ENCODE results near the gene MICB. TPM values are rescaled to one million over a fixed set of nuclear protein-coding genes. Genes with fewer than 3 reads are reported as not detected.
A peak's percentile ranks its signal among the peaks of the same experiment; 100 is the strongest.

MICB gene
- total and polyA plus RNA-seq, 7 experiments from 2014 or later, result 3.4 to 49.5 (median 12.6) TPM

DNA sequence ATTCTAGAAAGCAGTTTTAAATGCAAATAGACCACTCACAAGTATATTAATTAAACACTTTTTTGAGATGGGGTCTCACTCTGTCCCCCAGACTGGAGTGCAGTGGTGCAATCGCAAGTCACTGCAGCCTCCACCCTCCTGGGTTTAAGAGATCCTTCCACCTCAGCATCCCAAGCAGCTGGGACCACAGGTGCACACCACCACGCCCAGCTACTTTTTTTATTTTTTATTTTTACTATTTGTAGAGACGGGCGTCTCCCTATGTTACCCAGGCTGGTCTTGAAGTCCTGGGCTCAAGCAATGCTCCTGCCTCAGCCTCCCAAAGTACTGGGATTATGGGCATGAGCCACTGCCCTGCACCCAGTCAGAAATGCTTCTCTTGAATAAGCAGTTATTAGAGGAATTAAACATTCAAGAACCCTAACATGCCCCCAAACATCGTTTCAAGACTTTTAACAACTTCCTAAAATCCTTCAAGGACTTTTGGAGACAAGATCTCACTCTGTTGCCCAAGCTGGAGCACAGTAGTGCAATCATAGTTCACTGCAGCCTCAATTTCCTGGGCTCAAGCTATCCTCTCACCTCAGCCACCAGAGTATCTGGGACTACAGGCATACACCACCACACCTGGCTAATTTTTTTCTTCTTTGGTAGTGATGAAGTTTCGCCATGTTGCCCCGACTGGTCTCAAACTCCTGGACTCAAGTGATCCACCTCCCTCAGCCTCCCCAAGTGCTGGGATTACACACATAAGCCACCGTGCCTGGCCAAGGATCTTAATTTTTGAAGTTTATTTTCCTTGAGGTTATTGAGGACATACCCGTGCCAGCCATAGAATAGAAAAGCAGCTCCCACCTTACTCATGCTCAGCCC lies 34.1 kb downstream of the MICB start:
- Histone ChIP-seq H3K4me1 (ENCODE audit: control insufficient read depth in 2 of 2, insufficient read depth in 2 of 2, low read length in 2 of 2) (no peaks in the 10 kb centered on the region), H3K4me3 (ENCODE audit: low read length) (no peak overlapping the region), H3K36me3 (ENCODE audit: control insufficient read depth in 2 of 3, insufficient read depth in 3 of 3, low read length in 3 of 3) (peaks cover 47 to 74% (median 50%) of the 10 kb centered on the region in 3 experiments), H3K27me3 (ENCODE audit: control insufficient read depth in 2 of 2, insufficient read depth in 2 of 2, low read length in 2 of 2) (no peaks in the 10 kb centered on the region), H3K27ac (ENCODE audit: low read depth, low read length) (no peak overlapping the region), H3K9me3 (ENCODE audit: control insufficient read depth in 2 of 3, low read length in 3 of 3) (no peaks in the 10 kb centered on the region)
- peaks cover 10 to 47% (median 32%) of the 10 kb centered on the region in 5 donors for H3K36me3 Mint-ChIP-seq
- intact Hi-C loops (cut with micrococcal nuclease), result no loop called here
- DNase-seq, result no peak
- H3K27ac Mint-ChIP-seq, result peak overlapping the region in 7 of 9 donors; percentile 6 to 73 (median 42)
- ChIA-PET CTCF (interaction anchor here (0.5 to 0.7 kb wide), 3 partner anchors 18 to 235 kb away, joined by 3 to 4 read pairs (median 3); no protein-coding TSS in a partner anchor), POLR2A (interaction anchor here (0.9 to 1.0 kb wide), 2 partner anchors 9 to 37 kb away, joined by 3 read pairs; no protein-coding TSS in a partner anchor)
- no peaks in the 10 kb centered on the region for H3K27me3 Mint-ChIP-seq
- H3K4me3 Mint-ChIP-seq, result no peak overlapping the region
- H3K4me1 Mint-ChIP-seq, result peaks cover 21 to 44% (median 33%) of the 10 kb centered on the region in 7 donors
- no peak for ATAC-seq
- H3K9me3 Mint-ChIP-seq, result no peaks in the 10 kb centered on the region

DNA sequence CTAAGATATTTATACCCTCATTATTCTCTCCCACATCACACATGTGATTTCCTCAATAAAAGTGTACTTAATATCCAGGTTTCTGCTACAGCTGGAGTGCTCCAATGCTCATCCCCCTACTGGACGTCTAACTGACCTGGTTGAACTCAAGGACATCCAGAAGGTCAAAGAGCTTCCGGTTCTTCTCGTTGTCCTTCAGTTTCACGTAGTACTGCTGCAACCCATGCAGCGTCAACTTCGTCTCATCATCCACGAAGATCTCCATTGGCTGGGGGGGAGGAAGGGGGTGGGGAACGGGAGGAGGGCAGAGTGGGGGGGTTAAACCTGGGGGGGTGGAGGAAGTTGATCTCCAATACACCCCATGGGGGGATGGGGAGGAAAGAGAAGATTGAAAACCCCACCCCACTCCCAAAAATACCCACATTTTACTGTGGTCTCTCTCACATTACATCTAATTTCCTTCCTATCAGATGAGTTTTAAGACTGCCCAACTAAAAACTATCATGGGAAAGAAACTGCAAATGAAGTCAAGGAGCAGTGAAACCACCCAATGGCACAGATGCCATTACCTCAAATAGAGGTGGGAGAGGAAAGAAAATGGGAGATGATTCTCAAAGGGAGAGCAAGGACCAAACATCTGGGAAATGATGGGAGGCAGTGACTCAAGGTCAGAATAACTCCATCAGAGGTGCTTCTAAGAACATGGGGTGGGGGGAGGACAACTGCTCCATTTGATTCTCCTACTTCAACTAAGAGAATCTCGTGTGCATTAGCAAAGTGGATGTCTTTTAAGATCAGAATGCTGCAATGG lies 34.9 kb downstream of the MICB start:
- Histone ChIP-seq H3K27me3 (ENCODE audit: control insufficient read depth in 2 of 2, insufficient read depth in 2 of 2, low read length in 2 of 2) (no peaks in the 10 kb centered on the region), H3K36me3 (ENCODE audit: control insufficient read depth in 2 of 3, insufficient read depth in 3 of 3, low read length in 3 of 3) (peaks cover 47 to 81% (median 50%) of the 10 kb centered on the region in 3 experiments), H3K9me3 (ENCODE audit: control insufficient read depth in 2 of 3, low read length in 3 of 3) (no peaks in the 10 kb centered on the region), H3K27ac (ENCODE audit: low read depth, low read length) (no peak overlapping the region), H3K4me3 (ENCODE audit: low read length) (no peak overlapping the region), H3K4me1 (ENCODE audit: control insufficient read depth in 2 of 2, insufficient read depth in 2 of 2, low read length in 2 of 2) (no peaks in the 10 kb centered on the region)
- Mint-ChIP-seq H3K4me3 (peak overlapping the region in 1 of 10 donors; percentile 19), H3K4me1 (peaks cover 21 to 50% (median 38%) of the 10 kb centered on the region in 7 donors), H3K36me3 (peaks cover 10 to 49% (median 32%) of the 10 kb centered on the region in 5 donors), H3K27ac (peak overlapping the region in 7 of 9 donors; percentile 21 to 81 (median 61)), H3K27me3 (no peaks in the 10 kb centered on the region), H3K9me3 (no peaks in the 10 kb centered on the region)
- POLR2A ChIA-PET, result interaction anchor here (0.9 to 1.0 kb wide), 2 partner anchors 8 to 36 kb away, joined by 3 read pairs; no protein-coding TSS in a partner anchor
- intact Hi-C loops (cut with micrococcal nuclease), result no loop called here
- no peak for ATAC-seq
- CTCF ChIA-PET, result no interaction called here
- no peak for DNase-seq

GRCh38 chr6:31533455-31533841 lies 35.5 kb downstream of the MICB start:
- no peaks in the 10 kb centered on the region for H3K9me3 Mint-ChIP-seq
- ATAC-seq (no peak), DNase-seq (no peak)
- Histone ChIP-seq H3K27me3 (ENCODE audit: control insufficient read depth in 2 of 2, insufficient read depth in 2 of 2, low read length in 2 of 2) (no peaks in the 10 kb centered on the region), H3K4me1 (ENCODE audit: control insufficient read depth in 2 of 2, insufficient read depth in 2 of 2, low read length in 2 of 2) (peaks cover 0 to 2% of the 10 kb centered on the region in 2 donors), H3K27ac (ENCODE audit: low read depth, low read length) (no peak overlapping the region), H3K9me3 (ENCODE audit: control insufficient read depth in 2 of 3, low read length in 3 of 3) (no peaks in the 10 kb centered on the region), H3K36me3 (ENCODE audit: control insufficient read depth in 2 of 3, insufficient read depth in 3 of 3, low read length in 3 of 3) (peaks cover 47 to 86% (median 54%) of the 10 kb centered on the region in 3 experiments), H3K4me3 (ENCODE audit: low read length) (no peak overlapping the region)
- ChIA-PET POLR2A (no interaction called here), CTCF (no interaction called here)
- peaks cover 24 to 54% (median 41%) of the 10 kb centered on the region in 7 donors for H3K4me1 Mint-ChIP-seq
- no peaks in the 10 kb centered on the region for H3K27me3 Mint-ChIP-seq
- H3K4me3 Mint-ChIP-seq, result peak overlapping the region in 1 of 10 donors; percentile 19
- peak overlapping the region in 5 of 9 donors; percentile 22 to 81 (median 61) for H3K27ac Mint-ChIP-seq
- H3K36me3 Mint-ChIP-seq, result peaks cover 13 to 52% (median 32%) of the 10 kb centered on the region in 5 donors
- intact Hi-C loops (cut with micrococcal nuclease), result no loop called here

DNA sequence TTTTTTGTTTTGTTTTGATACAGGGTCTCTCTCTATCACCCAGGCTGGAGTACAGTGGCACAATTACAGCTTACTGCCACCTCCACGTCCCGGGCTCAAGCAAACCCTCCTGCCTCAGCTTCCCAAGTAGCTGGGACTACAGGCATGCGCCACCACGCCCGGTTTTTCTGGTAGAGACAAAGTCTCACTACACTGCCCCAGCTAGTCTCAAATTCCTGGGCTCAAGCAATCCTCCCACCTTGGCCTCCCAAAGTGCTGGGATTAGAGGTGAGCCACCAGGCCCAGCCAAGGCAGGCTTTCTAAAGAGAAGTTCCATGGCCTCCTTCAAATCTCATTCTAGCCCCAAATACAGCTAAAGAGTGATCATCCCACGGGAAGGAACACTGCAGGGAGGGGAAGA lies 36.1 kb downstream of the MICB start:
- no peak overlapping the region for H3K4me3 Mint-ChIP-seq
- Histone ChIP-seq H3K36me3 (ENCODE audit: control insufficient read depth in 2 of 3, insufficient read depth in 3 of 3, low read length in 3 of 3) (peaks cover 50 to 92% (median 60%) of the 10 kb centered on the region in 3 experiments), H3K27ac (ENCODE audit: low read depth, low read length) (no peak overlapping the region), H3K4me1 (ENCODE audit: control insufficient read depth in 2 of 2, insufficient read depth in 2 of 2, low read length in 2 of 2) (peaks cover 3 to 8% of the 10 kb centered on the region in 2 donors), H3K4me3 (ENCODE audit: low read length) (no peak overlapping the region), H3K9me3 (ENCODE audit: control insufficient read depth in 2 of 3, low read length in 3 of 3) (no peaks in the 10 kb centered on the region), H3K27me3 (ENCODE audit: control insufficient read depth in 2 of 2, insufficient read depth in 2 of 2, low read length in 2 of 2) (no peaks in the 10 kb centered on the region)
- H3K27me3 Mint-ChIP-seq, result no peaks in the 10 kb centered on the region
- DNase-seq (no peak), ATAC-seq (no peak)
- peaks cover 17 to 56% (median 36%) of the 10 kb centered on the region in 5 donors for H3K36me3 Mint-ChIP-seq
- ChIA-PET POLR2A (interaction anchor here (1.0 kb wide), 1 partner anchor 16 kb away, joined by 3 read pairs; no protein-coding TSS in a partner anchor), CTCF (no interaction called here)
- H3K9me3 Mint-ChIP-seq, result no peaks in the 10 kb centered on the region
- peaks cover 29 to 59% (median 44%) of the 10 kb centered on the region in 7 donors for H3K4me1 Mint-ChIP-seq
- intact Hi-C loops (cut with micrococcal nuclease), result no loop called here
- peak overlapping the region in 2 of 9 donors; percentile 61 to 76 for H3K27ac Mint-ChIP-seq

DNA sequence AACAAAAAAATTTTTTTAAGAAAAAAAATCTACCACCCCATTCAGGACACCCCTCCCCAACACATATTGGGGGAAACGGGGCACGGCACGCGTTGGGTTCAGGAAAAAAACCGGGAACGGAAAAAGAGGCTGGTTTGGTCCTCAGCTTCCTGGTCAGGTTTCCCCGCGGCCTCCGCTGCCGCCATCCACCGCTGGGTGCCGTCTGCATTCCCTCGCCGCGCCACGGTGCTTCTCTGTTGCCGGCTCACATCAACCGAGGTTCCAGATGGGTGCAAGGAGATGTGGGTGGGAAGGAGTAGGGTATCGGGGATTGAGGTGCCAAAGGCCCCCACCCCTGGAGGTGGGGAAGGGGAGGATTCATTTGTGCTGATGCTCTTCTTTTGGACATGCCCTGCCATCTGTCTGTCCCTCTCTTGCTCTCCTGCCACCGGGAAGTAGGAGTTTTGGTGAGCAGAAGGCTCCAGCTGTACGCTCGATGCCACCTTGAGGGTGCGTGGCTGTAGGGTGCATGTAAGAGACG lies 36.6 kb downstream of the MICB start:
- H3K4me1 ChIP-seq (ENCODE audit: control insufficient read depth in 2 of 2, insufficient read depth in 2 of 2, low read length in 2 of 2), result peaks cover 9 to 14% of the 10 kb centered on the region in 2 donors
- peaks cover 35 to 65% (median 50%) of the 10 kb centered on the region in 7 donors for H3K4me1 Mint-ChIP-seq
- no peak overlapping the region for H3K4me3 Mint-ChIP-seq
- ChIA-PET POLR2A (interaction anchor here (0.7 to 1.0 kb wide), 3 partner anchors 15 to 1054 kb away, joined by 3 to 4 read pairs (median 3); no protein-coding TSS in a partner anchor), CTCF (no interaction called here)
- H3K4me3 ChIP-seq (ENCODE audit: low read length), result no peak overlapping the region
- no peak for ATAC-seq
- no peaks in the 10 kb centered on the region for H3K9me3 Mint-ChIP-seq
- H3K27me3 Mint-ChIP-seq, result no peaks in the 10 kb centered on the region
- H3K9me3 ChIP-seq (ENCODE audit: control insufficient read depth in 2 of 3, low read length in 3 of 3), result no peaks in the 10 kb centered on the region
- intact Hi-C loops (cut with micrococcal nuclease), result no loop called here
- H3K27ac Mint-ChIP-seq, result peak overlapping the region in 1 of 9 donors; percentile 19
- H3K27me3 ChIP-seq (ENCODE audit: control insufficient read depth in 2 of 2, insufficient read depth in 2 of 2, low read length in 2 of 2), result no peaks in the 10 kb centered on the region
- peaks cover 52 to 96% (median 65%) of the 10 kb centered on the region in 3 experiments for H3K36me3 ChIP-seq (ENCODE audit: control insufficient read depth in 2 of 3, insufficient read depth in 3 of 3, low read length in 3 of 3)
- H3K27ac ChIP-seq (ENCODE audit: low read depth, low read length), result no peak overlapping the region
- H3K36me3 Mint-ChIP-seq, result peaks cover 23 to 62% (median 42%) of the 10 kb centered on the region in 5 donors
- no peak for DNase-seq
